Hepatocyte (in vitro differentiated cells): Measurements from ENCODE around the gene RECQL.

ENCODE experiments used
- EZH2 ChIP-seq: fragments of 200-600 bp; sonication (generic); IDR thresholded peaks from 2 replicates; pipeline ENCODE4 v1.6.1; 2016; ENCODE audit warnings: antibody characterized with exemption, mild to moderate bottlenecking, borderline replicate concordance
- TF ChIP-seq, protein P1 (sequence below): fragments of 200-600 bp; sonication (generic); IDR thresholded peaks from 2 replicates; pipeline ENCODE4 v1.5.1; 2016; ENCODE audit warnings: antibody characterized with exemption, mild to moderate bottlenecking; ENCODE audit not compliant: poor library complexity

- TF ChIP-seq, protein P1, sequence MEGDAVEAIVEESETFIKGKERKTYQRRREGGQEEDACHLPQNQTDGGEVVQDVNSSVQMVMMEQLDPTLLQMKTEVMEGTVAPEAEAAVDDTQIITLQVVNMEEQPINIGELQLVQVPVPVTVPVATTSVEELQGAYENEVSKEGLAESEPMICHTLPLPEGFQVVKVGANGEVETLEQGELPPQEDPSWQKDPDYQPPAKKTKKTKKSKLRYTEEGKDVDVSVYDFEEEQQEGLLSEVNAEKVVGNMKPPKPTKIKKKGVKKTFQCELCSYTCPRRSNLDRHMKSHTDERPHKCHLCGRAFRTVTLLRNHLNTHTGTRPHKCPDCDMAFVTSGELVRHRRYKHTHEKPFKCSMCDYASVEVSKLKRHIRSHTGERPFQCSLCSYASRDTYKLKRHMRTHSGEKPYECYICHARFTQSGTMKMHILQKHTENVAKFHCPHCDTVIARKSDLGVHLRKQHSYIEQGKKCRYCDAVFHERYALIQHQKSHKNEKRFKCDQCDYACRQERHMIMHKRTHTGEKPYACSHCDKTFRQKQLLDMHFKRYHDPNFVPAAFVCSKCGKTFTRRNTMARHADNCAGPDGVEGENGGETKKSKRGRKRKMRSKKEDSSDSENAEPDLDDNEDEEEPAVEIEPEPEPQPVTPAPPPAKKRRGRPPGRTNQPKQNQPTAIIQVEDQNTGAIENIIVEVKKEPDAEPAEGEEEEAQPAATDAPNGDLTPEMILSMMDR: no peak
- TF ChIP-seq EZH2: no peak
Measured at GRCh38 chr12:21516281-21516680, 14.8 kb upstream of the RECQL start.
